GM12874 (cell line): Measurements from ENCODE around the gene STX17.

Source experiments
- CTCF ChIP-seq: IDR thresholded peaks from 2 replicates; pipeline ENCODE4 v1.5.1; 2011; ENCODE audit warnings: low read depth, mild to moderate bottlenecking, control low read depth, low read length, moderate library complexity; ENCODE audit not compliant: insufficient read depth

The STX17 gene

DNA sequence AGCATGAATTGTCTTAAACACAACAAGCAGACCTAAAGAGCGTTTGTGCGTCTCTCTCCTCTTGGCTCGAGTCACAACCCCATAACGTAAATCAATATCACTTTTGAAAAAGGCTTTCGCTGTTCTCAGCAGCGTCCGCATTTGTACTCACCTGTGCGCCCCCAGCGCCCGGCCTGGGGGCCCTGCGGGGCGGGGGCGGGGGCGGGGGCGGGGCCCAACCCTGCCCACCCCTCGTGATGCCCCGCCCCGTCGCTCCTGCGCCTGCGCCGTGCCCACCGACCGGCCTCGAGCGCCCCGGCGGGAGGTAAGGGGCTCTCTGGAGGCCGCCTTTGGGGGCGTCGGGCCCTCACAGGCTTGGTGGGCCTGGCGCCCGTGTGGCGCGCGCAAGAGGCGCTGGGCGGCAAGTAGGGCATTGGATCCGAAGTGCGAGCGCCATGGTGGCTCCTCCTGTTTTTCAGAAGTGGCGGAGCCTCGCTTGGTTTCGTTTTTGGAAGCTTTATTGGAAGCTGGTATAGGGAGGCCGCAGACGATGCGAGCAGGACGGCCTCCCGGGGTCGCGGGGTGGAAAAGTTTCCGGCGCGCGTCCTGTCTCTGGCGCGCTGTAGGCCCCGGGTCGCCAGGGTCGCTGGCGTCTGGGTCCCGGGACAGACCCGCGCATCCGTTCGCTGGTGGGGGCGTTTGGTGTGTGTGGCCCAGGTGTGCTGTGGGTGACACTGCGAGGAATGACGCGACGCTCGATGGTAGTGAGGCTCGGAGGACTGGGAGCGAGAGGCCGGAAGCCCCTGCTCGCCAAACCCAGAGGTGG, at the start of gene STX17:
TSS of gene STX17 (plus strand) at position 252 of the 805 bp plus-strand sequence. CDS start 8,586 bp downstream, outside the sequence.
- TF ChIP-seq CTCF = no peak

DNA sequence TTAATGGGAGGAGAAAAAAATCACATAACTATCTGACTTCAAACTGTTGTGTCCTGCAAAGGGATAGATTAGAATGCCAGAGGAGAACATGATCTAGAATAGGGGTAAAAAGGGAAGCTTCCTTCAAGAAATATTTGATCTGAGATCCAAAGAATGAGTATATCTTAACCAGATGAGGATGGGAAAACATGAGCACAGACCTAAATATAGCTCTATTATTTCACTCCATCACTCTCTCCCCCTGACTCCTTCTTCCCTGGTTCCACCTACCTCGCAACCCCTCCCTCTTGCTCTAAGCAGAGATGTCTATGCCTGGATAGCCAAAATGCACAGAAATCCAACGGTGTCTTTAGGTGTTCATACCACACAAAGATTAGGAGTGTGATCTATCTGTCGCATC, 48.4 kb upstream of the STX17 start:
- no peak for TF ChIP-seq CTCF

- no peak for TF ChIP-seq CTCF
These were observed 47.0 kb upstream of the STX17 start for GRCh38 chr9:99859243-99859980.

- no peak for TF ChIP-seq CTCF
These were observed 46.2 kb upstream of the STX17 start for GRCh38 chr9:99860266-99860665.

DNA sequence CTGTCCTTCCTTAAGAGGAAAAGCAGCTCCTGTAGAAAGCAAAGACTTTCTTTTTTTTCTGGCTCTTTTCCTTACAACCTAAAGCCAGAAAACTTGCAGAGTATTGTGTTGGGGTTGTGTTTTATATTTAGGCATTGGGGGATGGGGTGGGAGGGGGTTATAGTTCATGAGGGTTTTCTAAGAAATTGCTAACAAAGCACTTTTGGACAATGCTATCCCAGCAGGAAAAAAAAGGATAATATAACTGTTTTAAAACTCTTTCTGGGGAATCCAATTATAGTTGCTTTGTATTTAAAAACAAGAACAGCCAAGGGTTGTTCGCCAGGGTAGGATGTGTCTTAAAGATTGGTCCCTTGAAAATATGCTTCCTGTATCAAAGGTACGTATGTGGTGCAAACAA, 42.5 kb upstream of the STX17 start:
- no peak for TF ChIP-seq CTCF

DNA sequence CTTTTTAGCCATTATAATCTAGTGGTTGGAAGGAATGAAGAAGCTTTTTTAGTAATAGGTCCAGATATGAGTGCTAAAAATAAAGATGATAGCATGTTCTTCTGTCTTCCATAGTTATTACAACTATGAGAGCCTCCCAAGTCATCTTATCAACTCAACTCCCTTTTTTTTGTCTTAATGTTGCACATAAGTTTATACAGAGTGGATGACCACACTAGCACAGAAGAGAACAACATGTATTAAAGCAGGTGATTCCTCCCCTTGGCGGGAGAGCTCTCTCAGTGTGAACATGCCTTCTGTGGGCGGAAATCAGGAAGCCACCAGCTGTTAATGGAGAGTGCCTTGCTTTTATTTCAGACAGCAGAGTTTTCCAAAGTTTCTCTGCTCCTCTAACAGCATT, 40.1 kb upstream of the STX17 start:
- TF ChIP-seq CTCF = no peak

GRCh38 chr9:99867536-99867935, 38.9 kb upstream of the STX17 start:
- no peak for TF ChIP-seq CTCF
